Osteoblast (primary cell): ENCODE results near the gene ZSWIM5. TPM values are rescaled to one million over a fixed set of nuclear protein-coding genes. Genes with fewer than 3 reads are reported as not detected.

ENCODE experiments used
- DNase-seq: peaks from one replicate; pipeline ENCODE4 v3.0.0; 2011; ENCODE audit warnings: low spot score, mixed read lengths; ENCODE audit not compliant: insufficient read length; ENCODE audit errors: missing footprints
- H2AFZ ChIP-seq: 2 replicates; pipeline ENCODE4 v1.6.0; 2011; ENCODE audit warnings: mild to moderate bottlenecking, low read length
- H3K27ac ChIP-seq: 2 replicates; pipeline ENCODE4 v1.5.1; 2011; ENCODE audit warnings: mild to moderate bottlenecking, low read depth, low read length, moderate library complexity
- H3K27me3 ChIP-seq: 2 replicates; pipeline ENCODE4 v1.6.0; 2012; ENCODE audit warnings: mild to moderate bottlenecking, control low read depth, inconsistent platforms, low read length, moderate library complexity; ENCODE audit not compliant: insufficient read depth
- H3K36me3 ChIP-seq: 2 replicates; pipeline ENCODE4 v1.5.1; 2011; ENCODE audit warnings: mild to moderate bottlenecking, low read length, control low read depth, moderate library complexity; ENCODE audit not compliant: insufficient read depth
- H3K4me1 ChIP-seq: 2 replicates; pipeline ENCODE4 v1.5.1; 2011; ENCODE audit warnings: mild to moderate bottlenecking, low read length, control low read depth, moderate library complexity; ENCODE audit not compliant: insufficient read depth
- H3K4me2 ChIP-seq: 2 replicates; pipeline ENCODE4 v1.6.0; 2011; ENCODE audit warnings: mild to moderate bottlenecking, low read length; ENCODE audit not compliant: insufficient read depth
- H3K4me3 ChIP-seq: fragments of 200-600 bp; sonication (generic); 3 replicates; pipeline ENCODE4 v1.5.1; 2012; ENCODE audit warnings: mild to moderate bottlenecking, low read length, inconsistent platforms; ENCODE audit not compliant: insufficient read depth
- H3K79me2 ChIP-seq: 2 replicates; pipeline ENCODE4 v1.6.0; 2012; ENCODE audit warnings: mild to moderate bottlenecking, low read length, control low read depth, inconsistent platforms; ENCODE audit not compliant: insufficient read depth
- H3K9me3 ChIP-seq: 2 replicates; pipeline ENCODE4 v1.5.1; 2011; ENCODE audit warnings: low read depth, low read length, control low read depth
- H4K20me1 ChIP-seq: 2 replicates; pipeline ENCODE4 v1.6.0; 2012; ENCODE audit warnings: mild to moderate bottlenecking, low read length, control low read depth; ENCODE audit not compliant: insufficient read depth
- total RNA-seq: library from RNA; depleted of rRNA; stranded (reverse); fragments of >200 nt; gene quantifications from 2 replicates; pipeline ENCODE4 v1.2.3, GENCODE V29; 2012
- TF ChIP-seq, protein P1 (sequence below): IDR thresholded peaks from 2 replicates; pipeline ENCODE4 v1.5.1; 2011; ENCODE audit warnings: mild to moderate bottlenecking, low read depth, low read length, moderate library complexity; ENCODE audit errors: extremely low read depth

The ZSWIM5 gene
- total RNA-seq, 1 donor, result 0.36 TPM

DNA sequence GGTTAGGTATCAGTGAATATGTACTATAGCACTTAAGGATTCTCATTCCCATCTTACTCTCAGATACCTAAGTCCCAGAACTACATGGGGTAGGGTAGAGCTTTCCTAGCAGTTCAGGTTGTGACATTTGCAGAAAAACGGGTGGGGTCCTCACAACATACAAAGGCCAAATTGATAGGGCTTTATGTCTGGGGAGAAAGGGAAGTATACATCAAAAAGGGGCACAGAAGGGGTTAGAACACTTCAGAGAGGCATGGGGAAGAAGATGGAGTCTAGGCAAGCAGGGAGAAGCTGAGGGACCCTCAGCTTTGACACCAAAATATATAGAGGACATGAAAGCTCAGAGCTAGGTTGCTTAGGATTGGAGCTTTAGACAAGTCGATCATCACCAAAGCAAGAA, 190.7 kb downstream of the ZSWIM5 start:
- H4K20me1 ChIP-seq, result peaks cover 7% of the 10 kb centered on the region
- H3K27me3 ChIP-seq, result no peaks in the 10 kb centered on the region
- TF ChIP-seq, protein P1, sequence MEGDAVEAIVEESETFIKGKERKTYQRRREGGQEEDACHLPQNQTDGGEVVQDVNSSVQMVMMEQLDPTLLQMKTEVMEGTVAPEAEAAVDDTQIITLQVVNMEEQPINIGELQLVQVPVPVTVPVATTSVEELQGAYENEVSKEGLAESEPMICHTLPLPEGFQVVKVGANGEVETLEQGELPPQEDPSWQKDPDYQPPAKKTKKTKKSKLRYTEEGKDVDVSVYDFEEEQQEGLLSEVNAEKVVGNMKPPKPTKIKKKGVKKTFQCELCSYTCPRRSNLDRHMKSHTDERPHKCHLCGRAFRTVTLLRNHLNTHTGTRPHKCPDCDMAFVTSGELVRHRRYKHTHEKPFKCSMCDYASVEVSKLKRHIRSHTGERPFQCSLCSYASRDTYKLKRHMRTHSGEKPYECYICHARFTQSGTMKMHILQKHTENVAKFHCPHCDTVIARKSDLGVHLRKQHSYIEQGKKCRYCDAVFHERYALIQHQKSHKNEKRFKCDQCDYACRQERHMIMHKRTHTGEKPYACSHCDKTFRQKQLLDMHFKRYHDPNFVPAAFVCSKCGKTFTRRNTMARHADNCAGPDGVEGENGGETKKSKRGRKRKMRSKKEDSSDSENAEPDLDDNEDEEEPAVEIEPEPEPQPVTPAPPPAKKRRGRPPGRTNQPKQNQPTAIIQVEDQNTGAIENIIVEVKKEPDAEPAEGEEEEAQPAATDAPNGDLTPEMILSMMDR, result no peak
- no peak overlapping the region for H3K4me2 ChIP-seq
- no peak overlapping the region for H2AFZ ChIP-seq
- no peaks in the 10 kb centered on the region for H3K9me3 ChIP-seq
- DNase-seq, result peak; percentile 34
- H3K36me3 ChIP-seq, result peaks cover 17% of the 10 kb centered on the region
- no peak overlapping the region for H3K27ac ChIP-seq
- H3K4me3 ChIP-seq, result no peak overlapping the region
- H3K79me2 ChIP-seq, result peaks cover 29% of the 10 kb centered on the region
- peaks cover 27% of the 10 kb centered on the region for H3K4me1 ChIP-seq

GRCh38 chr1:45014321-45015028, 191.9 kb downstream of the ZSWIM5 start:
- Histone ChIP-seq H3K79me2 (peaks cover 41% of the 10 kb centered on the region), H3K36me3 (peaks cover 17% of the 10 kb centered on the region), H2AFZ (peak overlapping the region; percentile 18), H3K4me3 (peak overlapping the region; percentile 15), H3K27me3 (no peaks in the 10 kb centered on the region), H4K20me1 (peaks cover 14% of the 10 kb centered on the region), H3K27ac (no peak overlapping the region), H3K4me1 (peaks cover 33% of the 10 kb centered on the region), H3K9me3 (no peaks in the 10 kb centered on the region), H3K4me2 (peak overlapping the region; percentile 16)
- TF ChIP-seq, protein P1, result peak; percentile 94
- peak; percentile 95 for DNase-seq

DNA sequence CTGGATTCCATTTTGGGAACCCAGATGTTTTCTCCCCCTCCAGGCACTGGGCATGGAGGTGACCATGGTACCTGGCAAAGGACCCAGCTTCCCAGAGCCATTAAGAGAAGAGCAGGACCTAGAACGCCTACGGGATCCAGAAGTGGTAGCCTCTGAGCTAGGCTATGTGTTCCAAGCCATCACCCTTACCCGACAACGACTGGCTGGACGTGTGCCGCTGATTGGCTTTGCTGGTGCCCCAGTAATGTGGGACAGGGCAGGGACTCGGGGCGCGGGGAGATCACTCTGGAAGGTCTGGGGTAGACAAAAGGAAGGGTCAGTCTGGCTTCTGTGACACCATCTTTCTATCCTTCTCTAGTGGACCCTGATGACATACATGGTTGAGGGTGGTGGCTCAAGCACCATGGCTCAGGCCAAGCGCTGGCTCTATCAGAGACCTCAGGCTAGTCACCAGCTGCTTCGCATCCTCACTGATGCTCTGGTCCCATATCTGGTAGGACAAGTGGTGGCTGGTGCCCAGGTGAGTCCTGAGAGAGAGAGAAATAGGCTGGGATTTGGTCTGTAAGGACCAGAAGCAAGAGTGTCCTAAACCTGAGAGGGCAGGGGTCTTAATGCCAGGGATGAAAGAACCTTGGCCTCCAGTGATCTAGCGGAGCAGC, 192.7 kb downstream of the ZSWIM5 start:
- peaks cover 33% of the 10 kb centered on the region for H3K4me1 ChIP-seq
- peaks cover 46% of the 10 kb centered on the region for H3K79me2 ChIP-seq
- peak overlapping the region; percentile 98 for H3K4me2 ChIP-seq
- H3K27ac ChIP-seq, result no peak overlapping the region
- no peak overlapping the region for H3K4me3 ChIP-seq
- TF ChIP-seq, protein P1, result no peak
- H3K9me3 ChIP-seq, result no peaks in the 10 kb centered on the region
- H3K27me3 ChIP-seq, result no peaks in the 10 kb centered on the region
- peak; percentile 22 for DNase-seq
- peaks cover 14% of the 10 kb centered on the region for H4K20me1 ChIP-seq
- no peak overlapping the region for H2AFZ ChIP-seq
- H3K36me3 ChIP-seq, result peaks cover 24% of the 10 kb centered on the region

DNA sequence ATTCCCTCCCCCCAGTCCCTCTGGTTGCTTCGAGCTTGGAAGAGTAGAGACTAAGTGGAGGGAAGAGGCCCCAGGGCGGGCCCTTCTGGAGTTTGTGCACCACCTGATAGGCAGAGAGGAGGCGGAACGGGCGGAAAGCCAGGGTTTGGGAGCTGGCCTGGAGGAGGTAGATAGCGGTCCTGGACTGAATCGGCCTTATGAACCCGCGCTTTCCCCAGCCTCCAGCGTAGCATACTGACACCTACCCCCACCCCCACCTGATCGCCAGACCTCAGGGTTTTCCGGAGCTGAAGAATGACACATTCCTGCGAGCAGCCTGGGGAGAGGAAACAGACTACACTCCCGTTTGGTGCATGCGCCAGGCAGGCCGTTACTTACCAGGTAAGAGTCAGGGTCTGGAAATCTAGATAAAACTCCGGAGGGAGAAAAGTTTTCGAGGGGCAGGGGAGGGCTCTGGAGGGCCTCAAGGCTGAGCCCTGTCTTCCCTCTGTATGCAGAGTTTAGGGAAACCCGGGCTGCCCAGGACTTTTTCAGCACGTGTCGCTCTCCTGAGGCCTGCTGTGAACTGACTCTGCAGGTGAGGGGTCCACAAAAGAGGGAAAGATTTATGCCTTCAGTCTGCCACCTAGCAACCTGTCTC, 193.6 kb downstream of the ZSWIM5 start:
- TF ChIP-seq, protein P1, result no peak
- Histone ChIP-seq H3K36me3 (peaks cover 33% of the 10 kb centered on the region), H3K27ac (peak overlapping the region; percentile 67), H2AFZ (peak overlapping the region; percentile 91), H3K79me2 (peaks cover 46% of the 10 kb centered on the region), H3K4me1 (peaks cover 33% of the 10 kb centered on the region), H3K9me3 (no peaks in the 10 kb centered on the region), H3K4me2 (peak overlapping the region; percentile 98), H3K27me3 (no peaks in the 10 kb centered on the region), H3K4me3 (peak overlapping the region; percentile 81), H4K20me1 (peaks cover 14% of the 10 kb centered on the region)
- DNase-seq, result peak; percentile 82
